Mesenchymal stem cell (in vitro differentiated cells and primary cell): ENCODE measurements around the gene AKAP6.
"Not testable (repeated sequence)": the region's sequence is repeated elsewhere in the genome, so short reads cannot be mapped to it uniquely, and the experiment has no call there.

Source experiments
- DNase-seq: peaks from one replicate; pipeline ENCODE4 v3.0.0-alpha.2; 2013
- H2AFZ ChIP-seq: one replicate; pipeline ENCODE4 v1.6.1; 2013; ENCODE audit warnings: low read depth, mild to moderate bottlenecking, control low read depth, inconsistent platforms, low read length, moderate library complexity
- H2AK5ac ChIP-seq: 2 replicates; pipeline ENCODE4 v1.6.1; 2013; ENCODE audit warnings: low read length, moderate library complexity, mild to moderate bottlenecking, inconsistent platforms; ENCODE audit not compliant: severe bottlenecking
- H2BK120ac ChIP-seq: one replicate; pipeline ENCODE4 v1.6.1; 2013; ENCODE audit warnings: low read depth, mild to moderate bottlenecking, inconsistent platforms, low read length, moderate library complexity
- H2BK12ac ChIP-seq, 2 experiments: one replicate each; pipeline ENCODE4 v1.6.1; 2013; ENCODE audit warnings: inconsistent platforms in 2 of 2, low read length in 2 of 2, mild to moderate bottlenecking in 2 of 2, moderate library complexity in 2 of 2, control low read depth in 1 of 2
- H2BK15ac ChIP-seq: one replicate; pipeline ENCODE4 v1.6.1; 2013; ENCODE audit warnings: mild to moderate bottlenecking, low read depth, inconsistent platforms; ENCODE audit not compliant: poor library complexity, severe bottlenecking
- H2BK5ac ChIP-seq: 2 replicates; pipeline ENCODE4 v1.6.1; 2013; ENCODE audit warnings: low read depth, mild to moderate bottlenecking, low read length, control low read depth, inconsistent platforms; ENCODE audit not compliant: poor library complexity, severe bottlenecking
- H3K14ac ChIP-seq, 2 experiments: one replicate each; pipeline ENCODE4 v1.6.1; 2013; ENCODE audit warnings: inconsistent platforms in 2 of 2, low read length in 2 of 2, control low read depth in 1 of 2, mild to moderate bottlenecking in 1 of 2, moderate library complexity in 1 of 2
- H3K18ac ChIP-seq, 2 experiments: one replicate each; pipeline ENCODE4 v1.6.1; 2013; ENCODE audit warnings: inconsistent platforms in 2 of 2, low read length in 2 of 2, control low read depth in 1 of 2, low read depth in 1 of 2, mild to moderate bottlenecking in 1 of 2
- H3K23ac ChIP-seq, 2 experiments: one replicate each; pipeline ENCODE4 v1.6.1; 2013; ENCODE audit warnings: inconsistent platforms in 2 of 2, low read length in 2 of 2, mild to moderate bottlenecking in 2 of 2, moderate library complexity in 2 of 2, control low read depth in 1 of 2
- H3K27ac ChIP-seq: 2 replicates; pipeline ENCODE4 v1.5.1; 2013; ENCODE audit warnings: mild to moderate bottlenecking, moderate library complexity, low read length, control low read depth, inconsistent platforms; ENCODE audit not compliant: poor library complexity, severe bottlenecking
- H3K27me3 ChIP-seq, 2 experiments: 2 replicates each; pipeline versions ENCODE4 v1.6.1 to v1.7.0; 2013; ENCODE audit warnings: low read length in 2 of 2, mild to moderate bottlenecking in 2 of 2, moderate library complexity in 2 of 2, control low read depth in 1 of 2, inconsistent platforms in 1 of 2; ENCODE audit not compliant: control insufficient read depth in 1 of 2, insufficient read depth in 1 of 2
- H3K36me3 ChIP-seq, 2 experiments: 2 replicates each; pipeline versions ENCODE4 v1.6.1 to v1.7.0; 2013; ENCODE audit warnings: low read length in 2 of 2, control low read depth in 1 of 2, inconsistent platforms in 1 of 2, low read depth in 1 of 2, mild to moderate bottlenecking in 1 of 2; ENCODE audit not compliant: insufficient read depth in 2 of 2, control insufficient read depth in 1 of 2
- H3K4ac ChIP-seq, 2 experiments: one replicate each; pipeline ENCODE4 v1.6.1; 2013; ENCODE audit warnings: inconsistent platforms in 2 of 2, low read length in 2 of 2, mild to moderate bottlenecking in 2 of 2, moderate library complexity in 2 of 2, control low read depth in 1 of 2, low read depth in 1 of 2
- H3K4me1 ChIP-seq: 2 replicates; pipeline ENCODE4 v1.6.1; 2013; ENCODE audit warnings: low read depth, low read length, control low read depth; ENCODE audit not compliant: control insufficient read depth, insufficient read depth
- H3K4me2 ChIP-seq: 2 replicates; pipeline ENCODE4 v1.6.1; 2013; ENCODE audit warnings: low read length, mild to moderate bottlenecking, inconsistent platforms; ENCODE audit not compliant: poor library complexity, severe bottlenecking
- H3K4me3 ChIP-seq, 2 experiments: 2 replicates each; pipeline versions ENCODE4 v1.5.1 to v1.7.0; 2013; ENCODE audit warnings: low read length in 2 of 2, mild to moderate bottlenecking in 2 of 2, control low read depth in 1 of 2, low read depth in 1 of 2; ENCODE audit not compliant: insufficient read depth in 1 of 2
- H3K79me1 ChIP-seq: replicated peaks from 2 replicates; pipeline ENCODE4 v1.6.1; 2013; ENCODE audit warnings: mild to moderate bottlenecking, control low read depth, low read length, inconsistent platforms; ENCODE audit not compliant: poor library complexity, severe bottlenecking
- H3K9ac ChIP-seq: 2 replicates; pipeline ENCODE4 v1.7.0; 2013; ENCODE audit warnings: mild to moderate bottlenecking, low read length, moderate library complexity
- H3K9me3 ChIP-seq: 2 replicates; pipeline ENCODE4 v1.7.0; 2013; ENCODE audit warnings: mild to moderate bottlenecking, low read length; ENCODE audit not compliant: control insufficient read depth
- H4K8ac ChIP-seq: one replicate; pipeline ENCODE4 v1.6.1; 2013; ENCODE audit warnings: inconsistent platforms, mild to moderate bottlenecking, low read length, moderate library complexity
- H4K91ac ChIP-seq: one replicate; pipeline ENCODE4 v1.6.1; 2013; ENCODE audit warnings: mild to moderate bottlenecking, low read length, inconsistent platforms
- WGBS: methylation state at CpG from one replicate; pipeline ENCODE4 v1.1.7; 2013; ENCODE audit warnings: mixed read lengths; 5-methylcytosine and 5-hydroxymethylcytosine counted together

Gene AKAP6

DNA sequence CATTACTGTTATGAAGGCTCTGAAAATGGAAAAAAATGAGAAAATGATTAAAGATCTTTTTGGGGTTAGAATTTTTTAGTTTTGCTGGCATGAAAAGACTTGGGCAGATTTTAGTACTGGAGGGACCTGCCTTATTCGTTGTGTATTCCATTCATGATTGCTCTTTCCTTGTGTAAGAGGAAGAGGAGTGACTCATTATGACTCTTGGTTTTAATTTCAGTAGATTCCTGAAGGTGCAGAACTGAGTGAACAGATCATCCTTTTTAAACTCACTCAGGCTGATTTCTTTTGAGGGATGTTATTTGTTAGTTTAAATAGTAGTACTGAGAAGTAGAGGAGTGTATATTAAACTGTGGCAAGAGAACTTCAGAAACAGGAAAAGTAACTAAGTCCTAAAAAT lies 41.6 kb downstream of the AKAP6 start:
- WGBS, result 3% methylated on average over 1 of the region's 1 CpG
- no peak overlapping the region for H2BK12ac ChIP-seq
- no peak overlapping the region for H3K4me2 ChIP-seq
- H3K9ac ChIP-seq, result peak overlapping the region; percentile 61
- no peak overlapping the region for H3K14ac ChIP-seq
- H3K23ac ChIP-seq, result no peak overlapping the region
- no peak overlapping the region for H2AFZ ChIP-seq
- no peak overlapping the region for H4K8ac ChIP-seq
- no peaks in the 10 kb centered on the region for H3K9me3 ChIP-seq
- no peak overlapping the region for H4K91ac ChIP-seq
- no peak overlapping the region for H3K18ac ChIP-seq
- peaks cover 4% of the 10 kb centered on the region for H3K4me1 ChIP-seq
- H3K27me3 ChIP-seq, result no peaks in the 10 kb centered on the region
- no peak overlapping the region for H2AK5ac ChIP-seq
- peak; percentile 79 for DNase-seq
- H3K79me1 ChIP-seq, result no peaks in the 10 kb centered on the region
- H3K27ac ChIP-seq, result no peak overlapping the region
- H3K4me3 ChIP-seq, result no peak overlapping the region
- H3K36me3 ChIP-seq, result no peaks in the 10 kb centered on the region
- no peak overlapping the region for H2BK120ac ChIP-seq
- H2BK5ac ChIP-seq, result no peak overlapping the region
- H3K4ac ChIP-seq, result no peak overlapping the region
- H2BK15ac ChIP-seq, result no peak overlapping the region

GRCh38 chr14:32372154-32372553 lies 43.1 kb downstream of the AKAP6 start:
- H3K9me3 ChIP-seq, result no peaks in the 10 kb centered on the region
- H2AFZ ChIP-seq, result no peak overlapping the region
- H3K36me3 ChIP-seq, result no peaks in the 10 kb centered on the region
- H2BK12ac ChIP-seq, result no peak overlapping the region
- no peaks in the 10 kb centered on the region for H3K4me1 ChIP-seq
- peak overlapping the region; percentile 51 for H3K9ac ChIP-seq
- H3K23ac ChIP-seq, result no peak overlapping the region
- no peak overlapping the region for H2AK5ac ChIP-seq
- peak overlapping the region in 1 of 2 experiments; percentile 51 for H3K4ac ChIP-seq
- WGBS, result no CpG with 5 or more reads among the region's 2 CpGs
- H3K27me3 ChIP-seq, result no peaks in the 10 kb centered on the region
- H2BK5ac ChIP-seq, result no peak overlapping the region
- peak; percentile 71 for DNase-seq
- no peak overlapping the region for H3K18ac ChIP-seq
- no peak overlapping the region for H2BK120ac ChIP-seq
- H4K8ac ChIP-seq, result no peak overlapping the region
- H4K91ac ChIP-seq, result no peak overlapping the region
- H3K14ac ChIP-seq, result no peak overlapping the region
- H3K4me2 ChIP-seq, result no peak overlapping the region
- no peaks in the 10 kb centered on the region for H3K79me1 ChIP-seq
- no peak overlapping the region for H3K27ac ChIP-seq
- H3K4me3 ChIP-seq, result no peak overlapping the region
- H2BK15ac ChIP-seq, result no peak overlapping the region

DNA sequence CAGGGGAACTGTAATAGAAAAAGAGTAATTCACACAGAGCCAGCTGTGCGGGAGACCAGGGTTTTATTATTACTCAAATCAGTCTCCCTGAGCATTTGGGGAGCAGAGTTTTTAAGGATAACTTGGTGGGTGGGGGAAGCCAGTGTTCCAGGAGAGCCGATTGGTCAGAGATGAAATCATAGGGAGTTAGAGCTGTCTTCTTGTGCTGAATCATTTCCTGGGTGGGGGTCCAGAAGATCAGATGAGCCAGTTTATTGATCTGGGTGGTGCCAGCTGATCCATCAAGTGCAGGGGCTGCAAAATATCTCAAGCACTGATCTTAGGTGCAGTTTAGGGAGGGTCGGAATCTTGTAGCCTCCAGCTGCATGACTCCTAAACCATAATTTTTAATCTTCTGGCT lies 44.1 kb downstream of the AKAP6 start:
- H2BK120ac ChIP-seq, H3K36me3 ChIP-seq, H2AFZ ChIP-seq, DNase-seq, H3K4ac ChIP-seq, H4K91ac ChIP-seq, H3K9ac ChIP-seq, H3K18ac ChIP-seq, H4K8ac ChIP-seq, H3K23ac ChIP-seq, H3K14ac ChIP-seq, H2AK5ac ChIP-seq, H2BK15ac ChIP-seq, H2BK12ac ChIP-seq, H3K27me3 ChIP-seq, H3K4me3 ChIP-seq, H3K79me1 ChIP-seq, H3K27ac ChIP-seq, H2BK5ac ChIP-seq, H3K4me2 ChIP-seq, H3K9me3 ChIP-seq, H3K4me1 ChIP-seq: not testable (repeated sequence)
- WGBS, result 89% methylated on average over 3 of the region's 3 CpGs

DNA sequence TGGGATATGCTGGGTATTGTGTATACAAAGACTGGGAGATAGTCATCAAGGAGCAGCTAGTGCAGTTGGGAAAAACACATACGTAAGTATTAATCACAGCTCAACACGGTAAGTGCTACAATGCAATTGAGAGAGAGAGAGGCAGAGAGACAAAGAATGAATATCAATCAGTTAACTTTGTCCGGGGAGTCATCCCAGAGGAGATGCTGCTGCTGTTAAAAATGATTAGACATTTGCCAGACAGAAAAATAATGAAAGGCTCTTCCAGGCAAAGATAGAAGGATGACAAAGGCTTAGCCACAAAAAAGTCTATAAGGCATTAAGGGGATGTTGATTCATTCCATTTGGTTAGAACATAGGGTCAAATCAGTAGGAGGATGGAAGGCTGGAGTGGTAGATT lies 45.1 kb downstream of the AKAP6 start:
- H3K18ac ChIP-seq, result no peak overlapping the region
- H3K4me3 ChIP-seq, result no peak overlapping the region
- H3K79me1 ChIP-seq, result no peaks in the 10 kb centered on the region
- peak; percentile 33 for DNase-seq
- H3K27me3 ChIP-seq, result no peaks in the 10 kb centered on the region
- no peak overlapping the region for H2AK5ac ChIP-seq
- no peaks in the 10 kb centered on the region for H3K9me3 ChIP-seq
- 76% methylated on average over 3 of the region's 3 CpGs for WGBS
- H3K4me2 ChIP-seq, result no peak overlapping the region
- no peak overlapping the region for H3K4ac ChIP-seq
- H3K27ac ChIP-seq, result no peak overlapping the region
- H4K8ac ChIP-seq, result no peak overlapping the region
- H3K4me1 ChIP-seq, result no peaks in the 10 kb centered on the region
- H2BK12ac ChIP-seq, result no peak overlapping the region
- no peak overlapping the region for H2BK15ac ChIP-seq
- no peak overlapping the region for H2AFZ ChIP-seq
- H2BK120ac ChIP-seq, result no peak overlapping the region
- H3K23ac ChIP-seq, result no peak overlapping the region
- H3K36me3 ChIP-seq, result no peaks in the 10 kb centered on the region
- H3K9ac ChIP-seq, result no peak overlapping the region
- H3K14ac ChIP-seq, result no peak overlapping the region
- no peak overlapping the region for H2BK5ac ChIP-seq
- no peak overlapping the region for H4K91ac ChIP-seq
